HEK293 (cell line): Measurements from ENCODE around the gene NUP210.

Experiments
- IKZF3 ChIP-seq: fragments of 450-650 bp; IDR thresholded peaks from 2 replicates; pipeline ENCODE4 v1.5.0; 2018; ENCODE audit warnings: missing biosample characterization, mild to moderate bottlenecking, missing genetic modification characterization, moderate library complexity
- PBX3 ChIP-seq: sonication (generic); formaldehyde crosslinking; IDR thresholded peaks from 2 replicates; pipeline ENCODE4 v1.8.1; 2022; ENCODE audit warnings: mild to moderate bottlenecking, moderate library complexity, missing genetic modification reagents
- REST ChIP-seq: fragments of 450-650 bp; formaldehyde crosslinking; IDR thresholded peaks from 2 replicates; pipeline ENCODE4 v1.5.1; 2016; ENCODE audit warnings: missing biosample characterization, missing genetic modification characterization
- SCRT2 ChIP-seq: fragments of 450-650 bp; formaldehyde crosslinking; IDR thresholded peaks from 2 replicates; pipeline ENCODE4 v1.5.1; 2016; ENCODE audit warnings: missing biosample characterization, missing genetic modification characterization
- SP7 ChIP-seq: fragments of 450-650 bp; formaldehyde crosslinking; IDR thresholded peaks from 2 replicates; pipeline ENCODE4 v1.5.1; 2016; ENCODE audit warnings: missing biosample characterization, missing genetic modification characterization
- ZBTB7A ChIP-seq: fragments of 450-650 bp; formaldehyde crosslinking; IDR thresholded peaks from 2 replicates; pipeline ENCODE4 v1.5.1; 2016; ENCODE audit warnings: low read depth, missing biosample characterization, missing genetic modification characterization
- ZNF133 ChIP-seq: fragments of 450-650 bp; formaldehyde crosslinking; IDR thresholded peaks from 2 replicates; pipeline ENCODE4 v1.5.1; 2016; ENCODE audit warnings: missing biosample characterization, missing genetic modification characterization
- ZNF274 ChIP-seq, 2 experiments: fragments of 200-500 bp in 1 of 2; fragments of 450-650 bp in 1 of 2; sonication (Bioruptor generic) in 1 of 2; formaldehyde crosslinking in 1 of 2; IDR thresholded peaks; 2 replicates each; pipeline versions ENCODE4 v1.5.1 to v1.6.1; 2014 to 2016; ENCODE audit warnings: borderline replicate concordance in 1 of 2, inconsistent platforms in 1 of 2, low read length in 1 of 2, missing biosample characterization in 1 of 2, missing genetic modification characterization in 1 of 2
- ZNF292 ChIP-seq: fragments of 450-650 bp; formaldehyde crosslinking; IDR thresholded peaks from 2 replicates; pipeline ENCODE4 v1.5.1; 2016; ENCODE audit warnings: low read depth, missing biosample characterization, missing genetic modification characterization, borderline replicate concordance
- ZNF398 ChIP-seq: fragments of 450-650 bp; formaldehyde crosslinking; IDR thresholded peaks from 2 replicates; pipeline ENCODE4 v1.5.1; 2017; ENCODE audit warnings: missing biosample characterization, missing genetic modification characterization
- ZNF768 ChIP-seq: fragments of 450-650 bp; formaldehyde crosslinking; IDR thresholded peaks from 2 replicates; pipeline ENCODE4 v1.5.1; 2018; ENCODE audit warnings: missing biosample characterization, mild to moderate bottlenecking, missing genetic modification characterization
- TF ChIP-seq, protein P1 (sequence below): fragments of 450-650 bp; formaldehyde crosslinking; IDR thresholded peaks from 2 replicates; pipeline ENCODE4 v1.5.1; 2016; ENCODE audit warnings: missing biosample characterization, missing genetic modification characterization
- TF ChIP-seq, protein P2 (sequence below): fragments of 450-650 bp; formaldehyde crosslinking; IDR thresholded peaks from 2 replicates; pipeline ENCODE4; 2016; ENCODE audit warnings: missing biosample characterization, missing genetic modification characterization

GRCh38 chr3:13288732-13289718 is 131.1 kb downstream of the NUP210 start:
- TF ChIP-seq SP7 (tag by site-specific recombination) (no peak), PBX3 (CRISPR knock-in tag) (no peak), ZNF398 (no peak), ZBTB7A (tag by site-specific recombination) (no peak), SCRT2 (tag by site-specific recombination) (no peak), IKZF3 (no peak), ZNF292 (no peak), ZNF768 (tag by site-specific recombination) (no peak), ZNF274 (IDR thresholded peaks at IDR 0.05; ENCODE audit: low read length) (no peak), ZNF274 (tag by site-specific recombination; IDR thresholded peaks at IDR 0.05; ENCODE audit: borderline replicate concordance) (no peak), ZNF133 (tag by site-specific recombination) (no peak), REST (no peak)
- TF ChIP-seq, protein P1, sequence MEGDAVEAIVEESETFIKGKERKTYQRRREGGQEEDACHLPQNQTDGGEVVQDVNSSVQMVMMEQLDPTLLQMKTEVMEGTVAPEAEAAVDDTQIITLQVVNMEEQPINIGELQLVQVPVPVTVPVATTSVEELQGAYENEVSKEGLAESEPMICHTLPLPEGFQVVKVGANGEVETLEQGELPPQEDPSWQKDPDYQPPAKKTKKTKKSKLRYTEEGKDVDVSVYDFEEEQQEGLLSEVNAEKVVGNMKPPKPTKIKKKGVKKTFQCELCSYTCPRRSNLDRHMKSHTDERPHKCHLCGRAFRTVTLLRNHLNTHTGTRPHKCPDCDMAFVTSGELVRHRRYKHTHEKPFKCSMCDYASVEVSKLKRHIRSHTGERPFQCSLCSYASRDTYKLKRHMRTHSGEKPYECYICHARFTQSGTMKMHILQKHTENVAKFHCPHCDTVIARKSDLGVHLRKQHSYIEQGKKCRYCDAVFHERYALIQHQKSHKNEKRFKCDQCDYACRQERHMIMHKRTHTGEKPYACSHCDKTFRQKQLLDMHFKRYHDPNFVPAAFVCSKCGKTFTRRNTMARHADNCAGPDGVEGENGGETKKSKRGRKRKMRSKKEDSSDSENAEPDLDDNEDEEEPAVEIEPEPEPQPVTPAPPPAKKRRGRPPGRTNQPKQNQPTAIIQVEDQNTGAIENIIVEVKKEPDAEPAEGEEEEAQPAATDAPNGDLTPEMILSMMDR (tag by site-specific recombination): no peak
- TF ChIP-seq, protein P2, sequence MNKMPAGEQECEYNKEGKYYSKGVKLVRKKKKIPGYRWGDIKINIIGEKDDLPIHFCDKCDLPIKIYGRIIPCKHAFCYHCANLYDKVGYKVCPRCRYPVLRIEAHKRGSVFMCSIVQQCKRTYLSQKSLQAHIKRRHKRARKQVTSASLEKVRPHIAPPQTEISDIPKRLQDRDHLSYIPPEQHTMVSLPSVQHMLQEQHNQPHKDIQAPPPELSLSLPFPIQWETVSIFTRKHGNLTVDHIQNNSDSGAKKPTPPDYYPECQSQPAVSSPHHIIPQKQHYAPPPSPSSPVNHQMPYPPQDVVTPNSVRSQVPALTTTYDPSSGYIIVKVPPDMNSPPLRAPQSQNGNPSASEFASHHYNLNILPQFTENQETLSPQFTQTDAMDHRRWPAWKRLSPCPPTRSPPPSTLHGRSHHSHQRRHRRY: no peak
